ENCODE data around the gene PPP1R15B.

PPP1R15B gene

GRCh38 chr1:204416589-204417073 lies 5.0 kb upstream of the PPP1R15B start:
- in situ Hi-C loops (cut with MboI; ENCODE audit: low sequenced_read_pairs, unreplicated experiment), result no loop called here
- no peak for DNase-seq (ENCODE audit: low spot score)
- TF ChIP-seq CTCF (IDR thresholded peaks at IDR 0.05; ENCODE audit: borderline replicate concordance, control extremely low read depth, extremely low read depth, insufficient read depth, missing control alignments), result no peak

- TF ChIP-seq CTCF (IDR thresholded peaks at IDR 0.05; ENCODE audit: borderline replicate concordance, control extremely low read depth, extremely low read depth, insufficient read depth, missing control alignments), result no peak
- in situ Hi-C loops (cut with MboI; ENCODE audit: low sequenced_read_pairs, unreplicated experiment), result no loop called here
- no peak for DNase-seq (ENCODE audit: low spot score)
Measured at GRCh38 chr1:204415351-204415750, 3.7 kb upstream of the PPP1R15B start.

- no peak for TF ChIP-seq CTCF (IDR thresholded peaks at IDR 0.05; ENCODE audit: borderline replicate concordance, control extremely low read depth, extremely low read depth, insufficient read depth, missing control alignments)
- in situ Hi-C loops (cut with MboI; ENCODE audit: low sequenced_read_pairs, unreplicated experiment), result no loop called here
- no peak for DNase-seq (ENCODE audit: low spot score)
Measured at GRCh38 chr1:204414016-204414415, 2.4 kb upstream of the PPP1R15B start.

- TF ChIP-seq CTCF (IDR thresholded peaks at IDR 0.05; ENCODE audit: borderline replicate concordance, control extremely low read depth, extremely low read depth, insufficient read depth, missing control alignments), result no peak
- in situ Hi-C loops (cut with MboI; ENCODE audit: low sequenced_read_pairs, unreplicated experiment), result no loop called here
- DNase-seq (ENCODE audit: low spot score), result no peak
Measured at GRCh38 chr1:204413170-204413535, 1.5 kb upstream of the PPP1R15B start.

GRCh38 chr1:204410688-204411450 lies 748 bp downstream of the PPP1R15B start:
- no peak for DNase-seq (ENCODE audit: low spot score)
- in situ Hi-C loops (cut with MboI; ENCODE audit: low sequenced_read_pairs, unreplicated experiment), result no loop called here
- no peak for TF ChIP-seq CTCF (IDR thresholded peaks at IDR 0.05; ENCODE audit: borderline replicate concordance, control extremely low read depth, extremely low read depth, insufficient read depth, missing control alignments)

GRCh38 chr1:204409836-204410687 lies 1.6 kb downstream of the PPP1R15B start:
- no peak for DNase-seq (ENCODE audit: low spot score)
- in situ Hi-C loops (cut with MboI; ENCODE audit: low sequenced_read_pairs, unreplicated experiment), result no loop called here
- no peak for TF ChIP-seq CTCF (IDR thresholded peaks at IDR 0.05; ENCODE audit: borderline replicate concordance, control extremely low read depth, extremely low read depth, insufficient read depth, missing control alignments)
